ENCODE measurements around the gene VSIG2.

Gene VSIG2

DNA sequence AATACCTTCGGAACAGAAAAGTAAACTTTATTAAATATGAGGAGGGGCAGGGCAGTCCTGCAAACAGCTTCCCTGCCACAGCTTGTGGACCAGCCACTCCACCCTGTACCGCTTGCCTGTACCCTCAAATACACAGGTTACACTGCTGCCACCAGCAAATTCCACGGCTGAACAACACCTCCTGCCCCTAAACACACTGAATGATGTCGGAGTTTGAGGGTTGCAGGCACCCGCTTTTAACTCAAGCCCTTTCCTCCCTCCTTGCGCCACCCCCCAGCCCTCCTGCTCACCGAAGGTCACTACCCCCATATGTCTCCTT lies 4.0 kb downstream of the VSIG2 start:
- no peaks in the 10 kb centered on the region for H3K36me3 ChIP-seq (replicated peaks)
- H3K27me3 ChIP-seq (replicated peaks), result no peaks in the 10 kb centered on the region
- H3K4me3 ChIP-seq (ENCODE audit: low read depth, low read length), result no peak overlapping the region
- TF ChIP-seq, protein P1, sequence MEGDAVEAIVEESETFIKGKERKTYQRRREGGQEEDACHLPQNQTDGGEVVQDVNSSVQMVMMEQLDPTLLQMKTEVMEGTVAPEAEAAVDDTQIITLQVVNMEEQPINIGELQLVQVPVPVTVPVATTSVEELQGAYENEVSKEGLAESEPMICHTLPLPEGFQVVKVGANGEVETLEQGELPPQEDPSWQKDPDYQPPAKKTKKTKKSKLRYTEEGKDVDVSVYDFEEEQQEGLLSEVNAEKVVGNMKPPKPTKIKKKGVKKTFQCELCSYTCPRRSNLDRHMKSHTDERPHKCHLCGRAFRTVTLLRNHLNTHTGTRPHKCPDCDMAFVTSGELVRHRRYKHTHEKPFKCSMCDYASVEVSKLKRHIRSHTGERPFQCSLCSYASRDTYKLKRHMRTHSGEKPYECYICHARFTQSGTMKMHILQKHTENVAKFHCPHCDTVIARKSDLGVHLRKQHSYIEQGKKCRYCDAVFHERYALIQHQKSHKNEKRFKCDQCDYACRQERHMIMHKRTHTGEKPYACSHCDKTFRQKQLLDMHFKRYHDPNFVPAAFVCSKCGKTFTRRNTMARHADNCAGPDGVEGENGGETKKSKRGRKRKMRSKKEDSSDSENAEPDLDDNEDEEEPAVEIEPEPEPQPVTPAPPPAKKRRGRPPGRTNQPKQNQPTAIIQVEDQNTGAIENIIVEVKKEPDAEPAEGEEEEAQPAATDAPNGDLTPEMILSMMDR (IDR thresholded peaks at IDR 0.05; ENCODE audit: low read depth, low read length, missing control alignments), result no peak
- in situ Hi-C loops (cut with HindIII; ENCODE audit: low pct_ligation_motif_present, low sequenced_read_pairs), result no loop called here
- DNase-seq, result no peak
- H3K27ac ChIP-seq, result no peak overlapping the region

DNA sequence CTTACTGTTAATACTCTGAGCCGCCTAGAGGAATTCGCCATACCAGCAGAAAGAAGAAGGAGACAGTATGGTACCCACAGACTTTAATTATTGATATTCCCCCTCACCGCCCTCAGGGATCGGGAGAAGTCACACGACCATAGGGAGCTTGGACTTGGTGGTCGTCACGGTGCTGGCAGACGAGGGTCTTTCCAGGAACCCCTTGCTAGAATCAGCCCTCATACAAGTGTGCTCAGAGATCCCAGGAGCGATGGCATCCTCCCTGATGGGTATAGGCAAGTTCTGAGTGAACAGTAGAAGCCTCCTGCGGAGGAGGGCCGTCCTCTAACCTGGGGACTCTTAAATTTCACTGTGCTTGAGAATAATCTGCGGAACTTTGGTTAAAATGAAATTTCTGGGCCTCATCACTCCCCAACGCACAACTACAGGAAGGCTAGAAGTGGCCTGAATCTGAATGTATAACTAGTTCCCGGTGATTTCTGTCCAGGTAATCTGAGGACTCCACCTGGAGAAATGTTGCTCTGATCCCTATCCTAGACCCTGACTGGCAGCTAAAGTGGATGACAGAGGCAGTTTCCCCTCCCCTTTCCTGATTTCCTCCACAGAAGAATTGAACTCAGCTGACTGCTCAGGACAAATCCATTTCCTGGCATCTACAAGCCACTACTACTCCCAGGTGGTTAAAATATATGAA lies 4.5 kb downstream of the VSIG2 start:
- H3K4me3 ChIP-seq (ENCODE audit: low read depth, low read length), result no peak overlapping the region
- in situ Hi-C loops (cut with HindIII; ENCODE audit: low pct_ligation_motif_present, low sequenced_read_pairs), result no loop called here
- H3K27ac ChIP-seq, result no peak overlapping the region

DNA sequence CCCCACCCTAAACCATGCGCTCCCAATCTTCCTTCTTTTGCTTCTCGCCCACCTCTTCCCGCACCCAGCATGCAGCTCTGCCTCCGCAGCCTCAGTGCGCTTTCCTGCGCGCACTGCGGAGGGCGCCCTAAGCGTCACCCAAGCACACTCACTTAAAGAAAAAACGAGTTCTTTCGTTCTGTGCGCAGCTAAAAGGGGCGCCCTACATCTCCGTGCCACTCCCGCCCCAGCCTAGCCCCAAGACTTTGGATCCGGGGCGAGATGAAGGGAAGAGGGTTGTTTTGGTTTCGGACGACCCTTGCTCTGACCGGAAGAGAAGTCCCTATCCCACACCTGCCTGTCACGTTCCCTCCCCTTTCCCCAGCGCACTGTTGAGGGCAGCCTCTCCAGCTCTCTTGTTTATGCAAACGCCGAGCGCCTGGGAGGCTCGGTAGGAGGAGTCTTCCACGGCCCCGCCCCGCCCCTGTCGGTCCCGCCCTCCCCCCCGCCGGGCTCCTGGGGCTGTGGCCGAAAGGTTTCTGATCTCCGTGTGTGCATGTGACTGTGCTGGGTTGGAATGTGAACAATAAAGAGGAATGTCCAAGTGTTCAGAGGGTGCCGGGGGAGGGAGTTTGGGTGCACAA lies 5.3 kb downstream of the VSIG2 start:
- peak; percentile 78 for DNase-seq
- Histone ChIP-seq H3K27me3 (replicated peaks) (no peaks in the 10 kb centered on the region), H3K27ac (peak overlapping the region; percentile 45), H3K36me3 (replicated peaks) (no peaks in the 10 kb centered on the region), H3K4me3 (ENCODE audit: low read depth, low read length) (peak overlapping the region; percentile 68)
- in situ Hi-C loops (cut with HindIII; ENCODE audit: low pct_ligation_motif_present, low sequenced_read_pairs), result no loop called here
- TF ChIP-seq, protein P1 (IDR thresholded peaks at IDR 0.05; ENCODE audit: low read depth, low read length, missing control alignments), result peak; percentile 77

More for the DNA sequence above, 4.5 kb downstream of the VSIG2 start:
- Histone ChIP-seq H3K27me3 (replicated peaks) (no peaks in the 10 kb centered on the region), H3K36me3 (replicated peaks) (no peaks in the 10 kb centered on the region)
- TF ChIP-seq, protein P1 (IDR thresholded peaks at IDR 0.05; ENCODE audit: low read depth, low read length, missing control alignments), result peak; percentile 9
- no peak for DNase-seq

DNA sequence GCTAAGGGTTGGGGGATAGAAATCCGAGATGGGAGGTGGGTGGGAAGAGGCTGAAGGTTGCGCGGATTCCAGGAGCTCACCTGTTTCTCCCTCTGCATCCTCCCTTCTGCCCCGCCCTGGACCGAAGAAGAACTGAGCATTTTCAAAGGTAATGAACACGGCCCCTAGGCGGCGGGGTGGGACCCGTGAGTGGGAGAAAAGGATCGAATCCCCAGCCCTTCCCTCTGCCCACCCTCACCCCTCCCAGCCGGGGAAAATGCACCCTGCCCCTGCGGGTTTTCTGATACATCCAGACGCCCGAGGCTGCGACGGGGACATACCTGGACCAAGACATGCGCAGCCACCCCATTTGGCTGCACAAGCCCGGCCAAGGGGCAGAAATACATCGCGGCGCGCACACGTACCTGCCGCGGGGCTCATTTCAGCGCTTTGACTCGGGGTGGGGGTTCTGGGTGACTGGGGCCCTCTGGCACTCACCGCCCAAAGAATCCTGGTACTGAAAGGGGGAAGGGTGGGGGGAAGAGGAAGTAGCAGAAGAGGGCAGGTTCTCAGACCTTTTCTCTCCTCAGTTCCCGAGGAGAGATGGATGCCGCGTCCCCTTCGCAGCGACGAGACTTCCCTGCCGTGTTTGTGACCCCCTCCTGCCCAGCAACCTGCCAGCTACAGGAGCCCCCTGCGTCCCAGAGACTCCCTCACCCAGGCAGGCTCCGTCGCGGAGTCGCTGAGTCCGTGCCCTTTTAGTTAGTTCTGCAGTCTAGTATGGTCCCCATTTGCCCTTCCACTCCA lies 6.0 kb downstream of the VSIG2 start:
- peak overlapping the region; percentile 68 for H3K4me3 ChIP-seq (ENCODE audit: low read depth, low read length)
- no peak for DNase-seq
- H3K27me3 ChIP-seq (replicated peaks), result no peaks in the 10 kb centered on the region
- TF ChIP-seq, protein P1 (IDR thresholded peaks at IDR 0.05; ENCODE audit: low read depth, low read length, missing control alignments), result peak; percentile 57
- in situ Hi-C loops (cut with HindIII; ENCODE audit: low pct_ligation_motif_present, low sequenced_read_pairs), result no loop called here
- no peaks in the 10 kb centered on the region for H3K36me3 ChIP-seq (replicated peaks)
- no peak overlapping the region for H3K27ac ChIP-seq

DNA sequence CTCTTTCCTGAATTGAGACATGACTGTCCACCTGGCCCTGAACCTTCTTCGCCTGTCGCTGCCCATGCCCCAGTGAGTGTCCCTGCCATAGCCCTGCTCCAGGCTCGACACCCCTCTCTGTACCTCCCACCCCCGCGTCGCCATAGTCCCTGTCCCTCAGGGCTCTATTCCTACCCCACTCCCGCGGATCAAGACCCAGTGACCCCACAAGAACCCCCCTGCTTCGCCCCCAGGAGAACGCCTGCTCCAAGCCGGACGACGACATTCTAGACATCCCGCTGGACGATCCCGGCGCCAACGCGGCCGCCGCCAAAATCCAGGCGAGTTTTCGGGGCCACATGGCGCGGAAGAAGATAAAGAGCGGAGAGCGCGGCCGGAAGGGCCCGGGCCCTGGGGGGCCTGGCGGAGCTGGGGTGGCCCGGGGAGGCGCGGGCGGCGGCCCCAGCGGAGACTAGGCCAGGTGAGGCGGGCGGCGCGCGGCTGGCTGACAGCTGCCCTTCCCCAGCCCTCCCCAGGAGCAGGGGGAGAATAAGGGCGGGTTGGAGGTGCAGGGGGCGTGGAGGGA lies 6.7 kb downstream of the VSIG2 start:
- H3K27ac ChIP-seq, result no peak overlapping the region
- peak overlapping the region; percentile 68 for H3K4me3 ChIP-seq (ENCODE audit: low read depth, low read length)
- TF ChIP-seq, protein P1 (IDR thresholded peaks at IDR 0.05; ENCODE audit: low read depth, low read length, missing control alignments), result no peak
- no peak for DNase-seq
- H3K27me3 ChIP-seq (replicated peaks), result no peaks in the 10 kb centered on the region
- H3K36me3 ChIP-seq (replicated peaks), result no peaks in the 10 kb centered on the region
- in situ Hi-C loops (cut with HindIII; ENCODE audit: low pct_ligation_motif_present, low sequenced_read_pairs), result no loop called here

Data from brain microvascular endothelial cell (primary cell).